VCaP (cell line): Measurements from ENCODE around the gene GPR87.

Experiments
- H3K27ac ChIP-seq: fragments of 450-650 bp; 2 replicates; pipeline ENCODE4 v1.5.1; 2017
- TF ChIP-seq, protein P1 (sequence below): fragments of 450-650 bp; conservative IDR thresholded peaks from 2 replicates; pipeline ENCODE4 v1.5.1; 2017; ENCODE audit warnings: mild to moderate bottlenecking, moderate library complexity

The GPR87 gene

DNA sequence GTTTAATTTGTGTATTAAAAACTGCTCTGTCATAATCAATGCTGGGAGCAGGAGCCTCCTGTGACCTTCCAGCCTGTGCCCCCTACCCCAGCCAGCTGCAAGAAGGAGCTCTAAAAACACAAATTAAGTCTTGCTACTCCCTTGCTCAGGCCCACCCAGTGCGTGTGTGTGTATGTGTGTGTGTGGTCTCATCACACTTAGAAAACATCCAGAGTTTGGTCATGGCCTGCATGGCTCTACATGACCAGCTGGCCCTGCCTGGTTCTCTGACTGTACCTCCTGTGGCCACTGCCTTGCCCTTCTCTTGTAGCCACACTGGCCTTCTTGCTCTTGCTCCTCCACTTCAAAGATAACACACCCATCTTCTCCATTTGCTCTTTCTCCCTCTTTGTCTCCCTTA lies 52.0 kb downstream of the GPR87 start:
- TF ChIP-seq, protein P1, sequence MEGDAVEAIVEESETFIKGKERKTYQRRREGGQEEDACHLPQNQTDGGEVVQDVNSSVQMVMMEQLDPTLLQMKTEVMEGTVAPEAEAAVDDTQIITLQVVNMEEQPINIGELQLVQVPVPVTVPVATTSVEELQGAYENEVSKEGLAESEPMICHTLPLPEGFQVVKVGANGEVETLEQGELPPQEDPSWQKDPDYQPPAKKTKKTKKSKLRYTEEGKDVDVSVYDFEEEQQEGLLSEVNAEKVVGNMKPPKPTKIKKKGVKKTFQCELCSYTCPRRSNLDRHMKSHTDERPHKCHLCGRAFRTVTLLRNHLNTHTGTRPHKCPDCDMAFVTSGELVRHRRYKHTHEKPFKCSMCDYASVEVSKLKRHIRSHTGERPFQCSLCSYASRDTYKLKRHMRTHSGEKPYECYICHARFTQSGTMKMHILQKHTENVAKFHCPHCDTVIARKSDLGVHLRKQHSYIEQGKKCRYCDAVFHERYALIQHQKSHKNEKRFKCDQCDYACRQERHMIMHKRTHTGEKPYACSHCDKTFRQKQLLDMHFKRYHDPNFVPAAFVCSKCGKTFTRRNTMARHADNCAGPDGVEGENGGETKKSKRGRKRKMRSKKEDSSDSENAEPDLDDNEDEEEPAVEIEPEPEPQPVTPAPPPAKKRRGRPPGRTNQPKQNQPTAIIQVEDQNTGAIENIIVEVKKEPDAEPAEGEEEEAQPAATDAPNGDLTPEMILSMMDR, result no peak

DNA sequence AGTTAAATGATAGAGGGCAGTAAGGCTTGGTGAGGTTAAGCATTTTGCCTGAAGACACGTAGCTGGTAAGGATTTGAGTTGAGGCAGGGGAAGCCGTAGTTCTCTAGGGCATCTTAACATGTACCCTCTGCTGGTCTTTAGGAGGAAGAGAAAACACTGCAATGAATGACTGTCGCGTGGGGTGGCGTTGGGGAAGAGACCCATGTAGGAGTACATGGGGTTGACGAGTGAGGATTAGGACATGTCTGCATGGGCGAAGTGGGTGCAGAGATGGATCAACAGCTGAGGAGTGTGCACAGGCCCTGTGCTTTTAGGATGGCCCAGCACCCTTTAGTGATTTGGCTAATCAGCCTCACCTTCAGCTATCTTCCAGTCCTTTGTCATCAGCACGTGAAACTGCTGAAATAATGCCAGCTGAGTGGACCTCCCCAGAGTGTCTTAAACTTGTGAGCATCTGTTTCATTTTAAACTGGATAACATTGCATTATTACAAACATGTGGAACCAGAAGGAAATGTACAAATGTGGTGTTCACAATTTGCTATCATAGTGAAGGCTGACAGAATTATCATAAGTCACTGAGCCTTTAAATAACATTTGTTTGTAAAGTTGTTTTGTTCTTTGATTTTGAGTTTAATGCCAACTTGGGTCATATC lies 53.6 kb downstream of the GPR87 start:
- no peak overlapping the region for H3K27ac ChIP-seq
- TF ChIP-seq, protein P1, result no peak

More for the DNA sequence above, 52.0 kb downstream of the GPR87 start:
- no peak overlapping the region for H3K27ac ChIP-seq

DNA sequence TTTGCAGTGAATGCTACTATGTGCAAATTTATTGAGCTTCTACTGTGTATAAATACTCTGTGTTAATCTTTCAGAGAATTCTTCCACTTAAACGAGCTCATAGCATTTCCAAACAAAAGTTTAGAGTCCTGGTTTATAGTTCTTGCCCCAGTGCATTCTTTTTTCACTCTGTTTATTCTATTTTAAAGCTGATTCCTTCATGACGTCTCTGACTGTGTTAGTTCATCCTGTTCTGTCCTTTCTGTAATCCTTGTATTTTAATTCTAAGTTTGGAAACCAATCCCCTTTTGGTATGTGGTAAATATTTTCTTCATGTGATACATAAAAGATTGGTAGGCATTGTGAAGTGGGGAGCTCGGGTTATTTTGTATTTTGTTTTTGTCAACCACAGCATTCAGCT lies 57.0 kb downstream of the GPR87 start:
- no peak overlapping the region for H3K27ac ChIP-seq
- TF ChIP-seq, protein P1, result no peak

DNA sequence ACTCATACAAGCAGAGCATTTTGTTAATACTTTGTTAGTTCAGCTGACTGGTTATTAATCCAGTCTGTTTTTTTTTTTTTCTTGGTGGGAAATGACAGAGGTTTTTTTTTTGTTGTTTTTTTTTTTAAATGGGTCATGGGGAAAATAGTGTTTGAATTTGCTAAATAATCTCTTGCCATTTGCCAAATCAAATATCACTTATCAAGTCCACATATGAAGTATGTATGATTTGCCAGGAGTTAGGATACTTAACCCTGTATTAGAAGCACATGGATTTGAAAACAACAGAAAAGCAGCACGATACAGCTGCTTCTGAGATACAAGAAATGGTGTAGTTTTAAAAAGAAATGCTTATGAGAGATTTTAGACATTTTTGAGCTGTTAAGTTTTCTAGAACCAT lies 59.9 kb downstream of the GPR87 start:
- H3K27ac ChIP-seq, result no peak overlapping the region
- TF ChIP-seq, protein P1, result no peak

DNA sequence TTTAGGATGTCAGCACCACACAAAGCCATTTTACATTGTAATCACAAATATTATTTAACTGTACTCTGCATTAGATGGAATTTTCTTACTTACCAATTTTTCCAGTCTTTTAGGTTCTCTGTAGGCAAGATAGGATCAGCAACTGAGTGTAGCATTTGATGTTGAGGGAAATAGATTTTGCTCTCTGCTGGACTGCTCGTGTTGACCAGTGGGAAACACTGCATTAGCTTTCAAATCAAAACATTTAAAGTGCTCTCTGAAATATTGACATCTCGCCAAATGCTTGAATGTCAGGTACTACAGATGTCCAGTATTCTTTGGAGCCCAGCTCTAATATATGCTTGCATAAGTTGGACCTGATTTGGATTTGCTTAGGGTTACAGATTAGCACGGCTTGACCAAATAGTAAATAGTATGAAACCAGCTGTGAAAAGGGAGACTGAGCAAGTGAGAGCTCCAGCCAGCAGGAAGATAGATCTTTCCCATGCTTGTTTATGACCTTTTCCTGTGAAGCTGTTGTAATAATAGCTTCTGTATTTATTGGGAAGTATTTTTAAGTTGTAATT lies 67.8 kb downstream of the GPR87 start:
- TF ChIP-seq, protein P1, result no peak
- H3K27ac ChIP-seq, result no peak overlapping the region
